GM12891 (cell line): ENCODE results near the gene ASB18.

Source experiments
- DNase-seq: peaks from one replicate; pipeline ENCODE4 v3.0.0; 2011; ENCODE audit warnings: low spot score; ENCODE audit not compliant: insufficient read length
- FAIRE-seq: peaks from 2 replicates; lab custom pipeline; 2011; peaks lifted over from hg19 to GRCh38; lab: Jason Lieb, UNC
- PAX5 ChIP-seq: IDR thresholded peaks from 2 replicates; pipeline ENCODE4 v1.6.1; 2011; ENCODE audit warnings: low read length, moderate library complexity, mild to moderate bottlenecking; ENCODE audit not compliant: insufficient read depth, severe bottlenecking
- POLR2A ChIP-seq: IDR thresholded peaks from 2 replicates; pipeline ENCODE4 v1.6.1; 2011; ENCODE audit warnings: low read depth, low read length, control low read depth
- POLR2AphosphoS5 ChIP-seq: IDR thresholded peaks from 2 replicates; pipeline ENCODE4 v1.6.1; 2011; ENCODE audit warnings: low read depth, low read length, control low read depth
- POU2F2 ChIP-seq: IDR thresholded peaks from 2 replicates; pipeline ENCODE4 v1.6.1; 2011; ENCODE audit warnings: low read depth, mild to moderate bottlenecking, control low read depth, low read length, moderate library complexity
- SPI1 ChIP-seq: IDR thresholded peaks from 2 replicates; pipeline ENCODE4 v1.6.1; 2011; ENCODE audit warnings: low read depth, low read length, control low read depth
- TAF1 ChIP-seq: IDR thresholded peaks from 2 replicates; pipeline ENCODE4 v1.6.1; 2011; ENCODE audit warnings: low read depth, low read length, control low read depth

The ASB18 gene

GRCh38 chr2:236302555-236302954, 38.3 kb upstream of the ASB18 start:
- FAIRE-seq (no peak), DNase-seq (no peak)
- TF ChIP-seq POLR2A (no peak), PAX5 (no peak), POLR2AphosphoS5 (no peak), SPI1 (no peak), TAF1 (no peak), POU2F2 (no peak)

GRCh38 chr2:236298924-236299475, 34.8 kb upstream of the ASB18 start:
- DNase-seq (no peak), FAIRE-seq (no peak)
- TF ChIP-seq POLR2AphosphoS5 = no peak
- TF ChIP-seq TAF1 = no peak
- TF ChIP-seq POU2F2 = no peak
- TF ChIP-seq POLR2A = no peak
- no peak for TF ChIP-seq SPI1
- no peak for TF ChIP-seq PAX5

- DNase-seq (no peak), FAIRE-seq (no peak)
- no peak for TF ChIP-seq TAF1
- TF ChIP-seq POLR2AphosphoS5 = no peak
- no peak for TF ChIP-seq POLR2A
- no peak for TF ChIP-seq SPI1
- no peak for TF ChIP-seq POU2F2
- no peak for TF ChIP-seq PAX5
These were observed 31.3 kb upstream of the ASB18 start for GRCh38 chr2:236295481-236295880.

- DNase-seq (no peak), FAIRE-seq (no peak)
- TF ChIP-seq POU2F2 (no peak), POLR2AphosphoS5 (no peak), TAF1 (no peak), SPI1 (no peak), PAX5 (no peak), POLR2A (no peak)
These were observed 30.4 kb upstream of the ASB18 start for GRCh38 chr2:236294647-236295046.

- TF ChIP-seq PAX5 = no peak
- TF ChIP-seq TAF1 = no peak
- no peak for TF ChIP-seq POLR2AphosphoS5
- no peak for TF ChIP-seq SPI1
- TF ChIP-seq POLR2A = no peak
- no peak for TF ChIP-seq POU2F2
- FAIRE-seq (no peak), DNase-seq (no peak)
These were observed 29.1 kb upstream of the ASB18 start for GRCh38 chr2:236293241-236293810.

- DNase-seq (no peak), FAIRE-seq (no peak)
- TF ChIP-seq POU2F2 (no peak), SPI1 (no peak), PAX5 (no peak), POLR2AphosphoS5 (no peak), POLR2A (no peak), TAF1 (no peak)
These were observed 27.7 kb upstream of the ASB18 start for GRCh38 chr2:236291911-236292310.

- FAIRE-seq (no peak), DNase-seq (no peak)
- TF ChIP-seq POLR2AphosphoS5 = no peak
- no peak for TF ChIP-seq POLR2A
- no peak for TF ChIP-seq POU2F2
- TF ChIP-seq TAF1 = no peak
These were observed 27.3 kb upstream of the ASB18 start for GRCh38 chr2:236291476-236291875.

- no peak for DNase-seq
- TF ChIP-seq PAX5 = no peak
- TF ChIP-seq SPI1 = no peak
- TF ChIP-seq TAF1 = no peak
- no peak for TF ChIP-seq POLR2AphosphoS5
- no peak for TF ChIP-seq POLR2A
- no peak for TF ChIP-seq POU2F2
- FAIRE-seq = no peak
These were observed 26.7 kb upstream of the ASB18 start for GRCh38 chr2:236290742-236291425.

- TF ChIP-seq POLR2A = no peak
- TF ChIP-seq TAF1 = no peak
- no peak for TF ChIP-seq PAX5
- TF ChIP-seq POU2F2 = no peak
- no peak for TF ChIP-seq SPI1
- TF ChIP-seq POLR2AphosphoS5 = no peak
- DNase-seq (no peak), FAIRE-seq (no peak)
These were observed 25.7 kb upstream of the ASB18 start for GRCh38 chr2:236289766-236290462.
